Measurements from ENCODE around the gene CD247.

DNA sequence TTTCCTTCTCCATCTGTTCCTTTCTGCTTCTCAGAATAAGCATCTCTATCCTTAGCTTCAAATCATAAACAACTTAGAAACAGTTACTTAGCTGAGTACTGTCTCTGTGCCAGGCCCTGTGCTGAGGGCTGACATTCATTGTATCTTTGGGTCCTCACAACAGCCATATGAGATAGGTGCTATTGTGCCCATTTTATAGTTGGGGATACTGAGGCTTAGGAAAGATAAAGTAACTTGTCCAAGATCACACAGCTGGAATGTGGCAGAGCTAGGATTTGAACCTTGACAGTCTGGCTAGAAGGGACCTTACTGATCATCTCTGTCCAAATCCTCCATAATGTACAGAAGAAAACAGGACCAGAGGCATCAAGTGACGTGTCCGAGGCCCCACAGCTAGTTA, 25.0 kb downstream of the CD247 start:
- no peak for TF ChIP-seq GATA2 (IDR thresholded peaks at IDR 0.05; ENCODE audit: low read depth, low read length)
- TF ChIP-seq GATA3 (IDR thresholded peaks at IDR 0.05; ENCODE audit: low read depth, low read length): no peak
